HG03108 (cell line): ENCODE data around the gene DTNBP1.

Experiments
- ATAC-seq: cut with Tn5 transposase; IDR thresholded peaks from one replicate; pipeline ENCODE4 v1.9.1; 2021; ENCODE audit warnings: moderate library complexity; ENCODE audit not compliant: unreplicated experiment

Gene DTNBP1, protein sequence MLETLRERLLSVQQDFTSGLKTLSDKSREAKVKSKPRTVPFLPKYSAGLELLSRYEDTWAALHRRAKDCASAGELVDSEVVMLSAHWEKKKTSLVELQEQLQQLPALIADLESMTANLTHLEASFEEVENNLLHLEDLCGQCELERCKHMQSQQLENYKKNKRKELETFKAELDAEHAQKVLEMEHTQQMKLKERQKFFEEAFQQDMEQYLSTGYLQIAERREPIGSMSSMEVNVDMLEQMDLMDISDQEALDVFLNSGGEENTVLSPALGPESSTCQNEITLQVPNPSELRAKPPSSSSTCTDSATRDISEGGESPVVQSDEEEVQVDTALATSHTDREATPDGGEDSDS

DNA sequence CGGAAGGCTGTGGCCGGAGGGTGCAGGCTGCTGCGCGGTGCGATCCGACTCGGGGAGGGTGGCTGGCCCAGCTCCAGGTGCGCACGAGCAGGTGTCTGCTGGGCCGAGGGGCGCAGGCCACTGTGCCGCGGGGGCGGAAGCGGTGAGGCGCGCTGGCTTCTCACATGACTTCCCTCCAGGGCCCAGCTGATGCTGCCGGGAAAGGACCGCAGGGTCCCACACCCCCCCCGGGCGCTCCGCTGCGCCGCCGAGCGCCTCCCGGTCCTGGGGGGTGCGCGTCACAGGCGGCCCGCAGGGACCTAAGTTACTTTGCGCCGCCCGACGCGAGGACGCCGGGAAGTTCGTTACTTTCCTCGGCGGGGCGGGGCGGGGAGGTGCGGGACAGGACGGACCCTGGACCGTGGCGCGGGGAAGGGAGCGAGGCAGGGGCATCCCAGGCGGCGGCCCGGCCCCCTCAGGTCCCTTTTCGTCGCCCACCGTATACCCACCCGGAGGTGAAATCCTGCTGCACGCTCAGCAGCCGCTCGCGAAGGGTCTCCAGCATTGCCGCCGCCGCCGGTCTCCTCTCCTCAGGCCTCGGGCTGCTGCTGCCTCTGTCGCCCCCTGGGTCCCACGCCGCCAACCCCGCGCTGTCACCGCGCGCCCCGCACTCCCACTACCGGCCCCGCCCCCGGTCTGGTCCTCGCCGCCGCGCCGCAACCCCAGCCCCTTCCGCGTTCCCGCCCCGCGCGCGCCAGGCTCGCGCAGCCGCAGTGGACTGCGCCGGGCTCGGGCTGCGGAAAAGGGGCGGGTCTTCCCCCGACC is at the start of gene DTNBP1:
TSS of gene DTNBP1 (minus strand) at position 703 of the 804 bp plus-strand sequence. CDS start at position 544, 159 bp downstream.
- peak; percentile 67 for ATAC-seq

DNA sequence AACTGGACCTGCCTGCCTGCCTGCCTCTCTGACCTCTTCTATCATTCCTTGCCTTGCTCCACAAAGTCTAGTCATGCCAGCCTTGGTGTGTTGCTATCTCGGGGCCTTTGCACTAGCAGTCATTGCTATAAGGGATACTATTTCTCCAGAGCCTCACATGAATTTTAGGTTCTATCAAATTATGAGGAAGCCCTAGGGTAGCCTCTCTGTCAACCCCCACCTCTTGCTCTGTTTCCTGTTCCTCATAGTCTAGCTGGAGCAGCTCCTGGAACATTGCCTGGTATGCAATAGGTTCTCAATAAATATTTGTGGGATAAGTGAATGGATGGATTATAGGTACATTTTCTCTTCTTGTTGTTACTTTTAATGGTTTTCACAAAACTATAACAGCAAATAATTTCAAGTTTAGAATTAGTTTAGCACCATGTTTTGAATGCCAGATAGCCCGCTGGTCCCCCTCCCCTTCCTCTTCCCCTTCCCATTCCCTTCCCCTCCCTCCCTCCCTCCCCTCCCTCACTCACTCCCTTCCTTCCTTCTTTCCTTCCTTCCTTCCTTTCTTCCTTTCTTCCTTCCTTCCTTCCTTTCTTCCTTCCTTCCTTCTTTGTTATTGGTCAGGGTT is 46.9 kb upstream of the DTNBP1 start:
- ATAC-seq, result no peak

DNA sequence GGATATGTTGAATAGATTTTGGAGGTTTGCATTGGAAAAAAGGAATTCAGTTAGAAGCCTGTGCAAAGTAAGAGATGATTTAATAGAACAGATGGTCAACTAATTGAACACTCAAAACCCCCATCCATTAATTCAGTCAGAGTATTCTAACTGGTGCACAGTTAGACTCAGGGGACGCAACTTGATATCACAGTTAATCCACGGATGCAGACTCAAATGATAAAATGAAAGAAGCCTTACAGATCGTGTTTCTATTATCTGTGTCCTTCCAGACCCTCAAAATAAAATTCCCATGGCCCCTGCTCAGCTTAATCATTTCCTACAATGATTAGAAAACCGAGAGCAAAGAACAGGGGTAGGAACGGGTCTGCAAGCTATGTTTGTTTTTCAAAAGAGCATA is 45.4 kb upstream of the DTNBP1 start:
- no peak for ATAC-seq

DNA sequence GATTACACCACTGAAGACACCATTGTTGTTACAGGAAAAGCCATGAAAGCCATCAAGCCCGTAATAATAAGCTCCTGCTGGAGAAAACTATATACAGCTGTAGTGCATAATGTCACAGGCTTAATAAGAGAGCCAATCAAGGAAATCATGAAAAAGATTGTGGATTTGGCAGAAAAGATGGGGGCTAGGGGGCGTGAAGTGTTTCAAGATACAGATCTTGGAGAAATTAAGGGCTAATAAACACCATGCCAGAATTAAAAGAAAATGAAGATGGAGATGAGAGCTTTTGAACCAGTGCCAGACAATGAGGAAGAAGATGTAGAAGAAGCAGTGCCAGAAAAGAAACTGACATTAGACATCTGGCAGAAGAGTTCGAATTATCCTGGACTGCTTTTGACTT is 43.2 kb upstream of the DTNBP1 start:
- no peak for ATAC-seq

DNA sequence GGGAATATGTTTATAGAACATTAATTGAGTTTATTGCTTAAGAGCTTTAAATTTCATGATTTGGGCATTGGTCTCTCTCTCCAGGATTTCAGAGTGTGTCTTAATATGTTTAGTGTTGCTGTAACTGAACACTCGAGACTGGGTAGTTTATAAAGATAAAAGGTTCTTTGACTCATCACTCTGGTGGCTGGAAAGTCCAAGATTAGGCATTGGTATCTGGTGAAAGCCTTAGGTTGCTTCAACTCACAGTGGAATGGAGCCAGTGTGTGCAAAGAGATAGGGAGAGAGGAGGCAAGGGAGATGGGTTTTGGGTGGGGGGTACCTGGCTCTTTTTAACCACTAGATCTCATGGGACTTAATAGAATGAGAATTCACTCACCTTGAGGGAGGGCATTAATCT is 35.6 kb upstream of the DTNBP1 start:
- ATAC-seq, result no peak

DNA sequence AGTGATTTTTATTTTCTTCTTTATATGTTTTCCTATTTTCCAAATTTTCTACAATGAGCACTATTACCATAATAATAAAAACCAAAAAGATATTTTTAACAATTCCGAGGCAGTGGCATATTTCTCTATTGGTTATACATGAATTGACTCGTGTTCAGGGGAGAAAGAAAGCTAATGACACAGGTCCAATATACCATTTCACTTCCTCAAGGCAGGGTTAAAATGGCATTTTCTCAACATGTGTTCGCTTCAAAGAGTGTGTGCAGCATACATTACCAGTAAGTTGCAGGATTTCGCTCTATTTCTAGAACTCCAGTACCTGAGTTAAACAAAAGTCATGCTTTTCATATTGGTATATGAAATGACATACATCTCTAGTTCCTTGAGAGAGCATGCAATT is 35.1 kb upstream of the DTNBP1 start:
- no peak for ATAC-seq

DNA sequence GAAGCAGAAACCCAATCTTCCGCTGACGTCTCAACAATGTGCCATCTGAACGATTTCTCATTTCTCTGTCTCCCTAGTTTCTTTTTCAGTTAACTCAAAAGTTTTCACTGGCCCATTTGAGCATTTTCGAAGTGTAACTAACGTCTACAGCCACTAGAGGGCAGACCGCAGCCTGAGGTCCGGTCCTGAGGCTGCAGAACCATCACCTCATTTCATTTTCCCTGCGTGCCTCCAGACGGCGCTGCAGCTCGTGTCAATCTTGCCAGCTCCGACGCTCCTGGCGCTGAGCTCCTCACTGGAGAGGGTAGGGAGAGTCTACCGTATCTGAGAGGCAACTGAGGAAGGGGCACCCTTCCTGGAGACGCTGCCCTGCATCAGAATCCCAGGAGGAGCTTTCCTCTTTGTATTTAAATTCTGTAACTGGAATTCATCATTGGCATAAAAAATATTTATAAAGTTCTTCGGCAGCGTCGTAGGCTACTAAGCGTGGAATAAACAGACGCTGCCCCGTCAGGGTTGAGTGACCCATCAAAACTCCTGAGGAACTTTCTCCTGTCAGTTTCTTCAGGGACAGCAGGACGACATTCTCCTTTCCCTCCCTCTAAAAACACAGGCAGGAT is 28.5 kb upstream of the DTNBP1 start:
- peak; percentile 98 for ATAC-seq

DNA sequence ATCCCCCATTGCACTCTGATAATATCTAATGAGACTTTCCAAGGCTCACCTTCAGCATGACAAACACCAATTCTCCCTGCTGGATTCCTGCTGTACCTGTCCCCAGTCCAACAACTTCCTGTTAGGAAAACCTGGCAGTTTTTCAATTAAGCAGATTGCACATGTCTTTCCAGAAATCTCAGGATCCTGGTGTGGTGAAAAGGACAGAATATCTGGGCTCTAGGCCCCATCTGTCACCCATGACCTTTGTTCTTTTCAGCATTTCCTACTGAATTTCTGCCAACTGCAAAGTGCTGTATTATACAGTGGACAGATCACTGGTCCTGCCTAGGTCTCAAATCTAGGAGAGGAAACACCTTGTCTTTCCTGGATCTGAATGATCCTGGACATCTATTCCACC is 27.7 kb upstream of the DTNBP1 start:
- no peak for ATAC-seq

DNA sequence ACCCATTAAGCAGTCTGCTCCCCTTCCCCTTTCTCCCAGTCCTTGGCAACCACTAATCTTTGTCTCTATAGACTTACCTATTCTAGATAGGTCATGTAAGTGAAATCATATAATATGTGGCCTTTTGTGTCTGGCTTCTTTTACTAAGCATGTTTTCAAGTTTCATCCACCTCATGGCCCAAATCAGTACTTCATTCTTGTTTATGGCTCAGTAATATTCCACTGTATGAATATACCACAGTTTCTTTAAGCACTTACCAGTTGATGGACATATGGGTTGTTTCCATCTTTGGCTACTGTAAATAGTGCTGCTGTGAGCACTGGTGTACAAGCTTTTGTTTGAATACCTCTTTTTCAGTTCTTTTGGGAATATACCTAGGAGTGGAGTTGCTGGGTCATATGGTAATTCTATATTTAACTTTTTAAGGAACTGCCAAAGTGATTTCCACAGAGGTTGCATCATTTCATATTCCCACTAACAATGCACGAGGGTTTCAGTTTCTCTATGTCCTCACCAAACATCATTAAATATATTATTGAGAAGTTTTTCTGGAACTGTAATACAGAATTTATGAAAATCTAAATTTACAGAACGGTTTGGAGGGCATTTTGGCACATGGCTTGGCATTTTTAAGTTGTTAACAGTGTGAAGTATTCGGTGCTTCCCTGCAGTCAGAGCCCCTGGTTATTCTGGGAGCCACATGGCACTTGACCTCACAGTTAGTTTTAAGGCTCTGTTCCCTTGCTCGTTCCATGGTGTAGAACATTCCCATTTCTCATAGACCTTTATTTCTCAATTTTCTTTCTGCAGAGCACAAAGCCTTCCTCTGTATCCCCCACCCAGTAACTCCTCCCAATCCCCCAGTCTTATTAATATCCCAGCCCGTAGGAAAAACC is 27.0 kb upstream of the DTNBP1 start:
- no peak for ATAC-seq

DNA sequence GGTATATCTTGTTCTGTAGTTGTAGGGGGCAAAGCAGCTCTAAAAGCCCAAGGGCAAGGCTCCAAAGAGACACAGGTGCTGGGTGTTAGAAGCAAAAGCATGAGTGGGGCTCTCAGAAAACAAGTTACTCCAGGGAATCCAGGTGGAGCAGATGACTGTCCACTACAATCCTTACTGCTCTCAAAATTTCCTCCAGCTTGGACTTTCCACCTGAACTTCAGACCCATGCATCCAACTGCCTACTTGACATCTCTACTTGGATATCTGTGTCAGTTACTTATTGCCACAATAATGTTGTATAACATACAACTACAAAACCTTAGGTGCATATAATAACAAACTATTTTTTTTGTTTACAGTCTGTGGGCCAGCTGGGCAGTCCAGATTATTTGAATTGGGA is 22.8 kb upstream of the DTNBP1 start:
- ATAC-seq, result no peak

DNA sequence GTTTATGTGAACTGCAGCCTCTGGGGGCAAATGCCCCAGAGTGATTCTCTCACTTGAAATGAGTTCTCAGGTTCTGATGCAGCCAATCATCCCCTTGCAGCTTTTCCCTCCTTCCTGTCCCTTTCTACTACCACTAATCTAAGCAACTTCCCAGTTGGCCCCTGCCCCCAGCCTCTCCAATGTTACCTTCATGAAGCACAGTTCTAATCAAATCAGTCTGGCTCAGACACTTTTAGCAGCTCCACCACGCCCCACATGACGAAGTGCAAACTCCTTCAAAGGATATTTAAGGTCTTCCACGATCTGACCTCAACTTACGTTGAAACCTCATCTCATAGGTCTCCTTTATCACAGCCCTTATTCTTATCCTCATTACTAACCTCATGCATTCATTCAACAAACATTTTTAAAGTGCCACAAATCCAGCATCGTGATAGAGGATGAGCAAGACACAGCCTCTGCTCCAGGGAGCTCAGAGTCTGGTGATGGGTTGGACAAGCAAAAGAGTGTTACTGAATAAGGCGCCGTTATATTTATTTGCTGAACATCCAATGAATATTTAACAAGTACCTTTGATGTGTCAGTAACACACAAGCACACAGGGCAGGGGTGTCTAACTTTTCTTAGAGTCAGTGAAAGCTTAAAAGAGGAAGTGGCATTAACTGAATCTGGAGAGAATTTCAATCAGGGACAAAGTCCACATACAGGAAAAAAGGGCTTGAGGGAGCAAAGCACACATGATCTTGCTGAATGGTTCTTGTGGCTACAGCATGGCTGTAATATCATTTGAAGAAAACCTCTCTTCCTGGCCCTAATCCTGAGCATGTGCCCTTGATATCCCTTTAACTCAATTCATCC is 20.4 kb upstream of the DTNBP1 start:
- ATAC-seq, result no peak

DNA sequence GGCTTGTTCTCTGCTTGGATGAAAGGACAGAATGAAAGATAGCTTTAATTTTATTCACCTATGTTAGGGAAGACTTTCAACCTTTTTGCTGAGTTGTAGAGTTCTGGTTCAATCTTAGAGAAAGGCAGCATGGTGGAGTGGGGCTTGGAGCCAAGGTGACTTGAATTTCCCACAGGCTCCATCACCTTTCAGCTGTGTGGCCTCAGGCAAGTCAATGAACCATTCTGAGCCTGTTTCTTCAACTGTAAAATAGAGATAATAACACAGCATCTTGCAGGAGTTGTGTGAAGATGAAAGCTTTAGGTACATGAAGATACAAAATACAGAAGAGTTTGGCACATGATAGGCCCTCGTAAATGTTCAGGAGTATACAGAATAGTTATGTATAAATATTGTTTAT is 19.1 kb upstream of the DTNBP1 start:
- no peak for ATAC-seq

DNA sequence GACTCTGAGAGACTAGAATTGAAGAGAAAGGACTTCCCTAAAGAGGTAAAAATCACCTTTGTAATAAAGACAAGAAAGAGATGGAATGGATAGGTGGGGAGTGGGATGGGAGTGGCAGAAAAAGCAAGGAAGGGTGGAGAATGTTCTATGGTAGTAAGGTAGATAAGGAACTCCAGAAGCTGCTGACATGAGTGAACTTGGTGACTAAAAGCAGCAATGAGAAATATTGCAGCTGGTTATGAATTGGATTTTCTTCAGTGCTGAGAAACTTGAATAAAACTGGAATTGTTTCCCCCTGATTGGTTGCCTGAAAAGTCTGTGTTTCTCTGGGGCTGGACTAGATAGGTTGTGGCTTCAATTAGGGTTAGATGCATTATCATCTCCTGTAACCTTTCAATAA is 15.7 kb upstream of the DTNBP1 start:
- ATAC-seq, result no peak

DNA sequence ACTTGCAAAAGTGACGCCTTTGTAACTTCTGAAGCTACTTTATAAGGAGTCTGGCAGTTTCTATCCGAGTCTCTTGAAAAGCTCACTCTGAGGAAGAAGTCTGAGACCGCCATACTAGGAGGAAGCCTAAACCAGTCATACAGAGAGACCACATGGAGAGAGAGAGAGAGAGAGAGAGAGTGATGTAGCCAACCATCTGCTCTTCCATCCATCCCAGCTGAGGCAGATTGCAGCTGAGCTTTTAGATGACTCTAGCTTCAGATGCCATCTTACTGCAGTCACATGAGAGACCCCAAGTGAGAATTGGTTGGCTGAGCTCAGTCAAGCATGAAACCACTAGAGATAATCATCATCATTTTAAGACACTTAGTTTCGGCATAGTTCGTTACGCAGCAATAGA is 15.0 kb upstream of the DTNBP1 start:
- ATAC-seq, result no peak

DNA sequence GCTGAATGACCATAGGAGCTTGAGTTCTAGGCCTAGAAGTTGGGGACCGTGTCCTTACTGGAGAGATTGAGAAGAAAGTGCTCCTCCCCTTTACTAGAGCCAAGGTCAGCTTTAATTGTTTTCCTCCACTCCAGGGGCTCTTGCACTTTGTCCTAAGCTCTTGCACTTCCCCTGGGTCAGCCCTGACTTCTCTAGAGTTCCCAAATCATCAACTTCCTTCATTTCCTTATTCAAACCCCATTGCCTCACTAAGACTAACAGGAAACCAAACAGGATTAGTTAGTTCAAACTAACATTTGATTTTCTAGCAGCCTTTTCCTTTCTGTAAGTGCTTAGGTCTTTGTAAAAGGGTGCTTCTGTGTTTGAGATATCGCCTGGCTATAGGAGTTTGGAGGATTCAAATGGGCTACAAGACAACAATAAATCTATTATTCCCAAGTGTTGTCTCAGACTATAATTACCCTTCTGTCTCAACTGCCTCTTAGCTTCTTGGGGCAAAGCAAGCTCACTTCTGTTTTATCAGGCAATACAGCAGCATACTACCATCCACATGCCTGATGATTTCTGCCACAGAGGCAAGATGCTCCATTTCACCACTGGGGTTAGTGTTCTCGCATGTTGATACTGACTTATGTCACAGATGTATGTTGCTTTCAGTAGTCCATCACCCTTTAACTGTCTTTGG is 12.8 kb upstream of the DTNBP1 start:
- no peak for ATAC-seq

DNA sequence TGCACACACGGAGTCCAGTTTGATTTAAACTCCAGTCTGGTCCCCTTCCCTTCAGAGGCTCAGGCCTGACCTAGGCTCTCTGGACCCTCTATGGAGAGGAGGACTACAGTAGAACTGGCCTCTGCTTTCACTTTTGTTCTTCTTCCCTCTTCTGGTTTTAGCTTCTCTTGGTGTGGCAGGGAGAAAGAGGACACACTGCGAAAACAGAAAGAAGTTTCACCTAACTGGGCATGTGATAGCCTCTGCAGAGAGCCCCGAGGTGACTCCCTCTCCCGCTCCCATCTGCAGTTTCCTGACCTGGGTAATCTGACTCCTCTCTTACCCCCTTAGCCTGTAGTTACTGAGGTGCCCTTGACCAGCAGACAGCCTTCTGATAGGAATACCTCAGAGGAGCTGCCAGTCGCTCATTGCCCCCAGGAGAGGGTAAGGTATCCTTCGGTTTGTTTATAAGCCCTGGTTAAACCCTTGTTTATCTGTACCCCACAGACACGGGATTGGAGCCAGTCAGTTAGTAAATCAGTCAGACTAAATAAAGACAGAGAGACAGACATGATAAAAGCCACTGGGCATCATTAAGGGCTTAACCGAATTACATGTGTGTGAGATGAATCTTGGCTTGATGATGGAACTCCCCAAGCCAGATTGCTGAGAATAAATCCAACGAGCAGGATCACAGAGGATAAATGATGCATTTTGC is 12.0 kb upstream of the DTNBP1 start:
- ATAC-seq, result no peak

DNA sequence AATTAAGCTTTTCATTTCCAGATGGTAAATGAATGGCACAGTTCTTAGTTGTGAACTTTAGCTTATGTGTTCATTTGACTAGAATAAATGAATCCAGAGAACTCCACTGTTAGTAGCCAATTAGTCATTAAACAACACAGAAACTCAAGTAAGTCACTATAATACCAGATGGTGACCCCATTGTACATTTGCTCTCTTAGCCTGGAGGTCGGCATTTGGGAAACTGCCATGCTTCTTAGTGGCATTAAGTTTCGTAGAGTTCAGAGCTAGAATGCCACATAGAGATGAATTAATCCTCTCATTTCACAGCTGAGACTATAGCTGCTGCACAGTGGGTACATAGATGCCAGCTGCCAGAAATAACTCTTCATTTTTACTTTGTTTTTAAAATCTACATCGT is 10.8 kb upstream of the DTNBP1 start:
- no peak for ATAC-seq

DNA sequence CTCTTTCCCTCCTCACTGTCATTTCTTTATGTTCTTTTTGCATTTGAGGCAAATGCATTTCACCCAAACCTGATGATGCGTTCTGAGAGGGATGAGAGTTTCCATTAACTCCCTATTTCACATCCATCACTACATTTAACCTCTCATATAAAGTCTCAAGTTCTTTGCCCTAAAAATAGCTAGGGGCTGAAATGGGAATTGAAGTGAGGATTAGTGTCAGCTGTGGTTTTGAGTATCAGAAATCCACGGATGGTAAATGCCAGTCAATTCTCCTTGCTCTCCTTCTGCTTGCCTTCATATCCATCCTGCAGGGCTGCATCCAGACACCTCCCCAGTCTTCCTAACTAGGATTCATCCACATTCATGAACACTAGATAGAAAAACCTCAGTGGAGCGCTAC is 10.0 kb upstream of the DTNBP1 start:
- no peak for ATAC-seq
